ENCODE data around the gene ZFYVE19. TPM values are rescaled to one million over a fixed set of nuclear protein-coding genes. Genes with fewer than 3 reads are reported as not detected.

The ZFYVE19 gene, protein sequence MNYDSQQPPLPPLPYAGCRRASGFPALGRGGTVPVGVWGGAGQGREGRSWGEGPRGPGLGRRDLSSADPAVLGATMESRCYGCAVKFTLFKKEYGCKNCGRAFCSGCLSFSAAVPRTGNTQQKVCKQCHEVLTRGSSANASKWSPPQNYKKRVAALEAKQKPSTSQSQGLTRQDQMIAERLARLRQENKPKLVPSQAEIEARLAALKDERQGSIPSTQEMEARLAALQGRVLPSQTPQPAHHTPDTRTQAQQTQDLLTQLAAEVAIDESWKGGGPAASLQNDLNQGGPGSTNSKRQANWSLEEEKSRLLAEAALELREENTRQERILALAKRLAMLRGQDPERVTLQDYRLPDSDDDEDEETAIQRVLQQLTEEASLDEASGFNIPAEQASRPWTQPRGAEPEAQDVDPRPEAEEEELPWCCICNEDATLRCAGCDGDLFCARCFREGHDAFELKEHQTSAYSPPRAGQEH
- total RNA-seq, result 23.2 and 25.2 TPM in 2 replicates

DNA sequence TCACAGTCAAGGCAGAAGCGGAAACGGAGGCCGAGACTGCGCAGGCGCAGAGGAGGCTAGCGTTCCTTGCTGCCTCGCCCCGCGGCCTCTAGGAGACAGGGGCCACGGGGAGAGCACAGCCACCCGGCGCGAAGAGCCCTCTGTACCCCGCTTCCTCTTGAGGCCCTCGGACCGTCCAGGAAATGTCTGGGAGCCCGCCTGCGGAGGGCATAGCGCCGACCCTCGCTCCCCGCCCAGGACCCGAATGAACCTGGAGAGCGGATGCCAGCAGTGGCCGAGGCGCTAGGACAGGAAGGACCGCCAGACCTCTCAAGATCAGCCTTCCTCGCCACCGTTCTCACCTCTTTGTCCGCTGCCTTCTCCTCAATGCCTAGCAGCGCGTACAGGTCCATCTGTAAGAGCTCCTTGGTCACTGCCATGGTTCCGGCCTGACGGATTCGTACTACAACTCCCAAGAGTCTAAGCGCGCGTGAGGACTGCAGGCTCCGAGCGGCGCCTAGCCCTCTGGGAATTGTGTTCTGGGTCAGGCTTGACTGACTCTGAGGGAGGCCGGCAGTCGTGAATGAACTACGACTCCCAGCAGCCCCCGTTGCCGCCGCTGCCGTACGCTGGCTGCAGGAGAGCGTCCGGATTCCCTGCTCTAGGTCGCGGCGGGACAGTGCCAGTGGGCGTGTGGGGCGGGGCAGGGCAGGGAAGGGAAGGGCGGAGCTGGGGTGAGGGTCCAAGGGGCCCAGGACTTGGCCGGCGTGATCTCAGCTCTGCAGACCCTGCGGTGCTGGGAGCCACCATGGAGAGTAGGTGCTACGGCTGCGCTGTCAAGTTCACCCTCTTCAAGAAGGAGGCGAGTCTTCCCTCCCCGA, at the start of gene ZFYVE19, which contains the start of gene DNAJC17:
ZFYVE19 (plus strand) TSS at position 62 of the 860 bp plus-strand sequence; CDS start at position 563, 501 bp downstream.
DNAJC17 (minus strand) TSS at position 446 of the 860 bp plus-strand sequence; CDS start at position 419, 27 bp downstream.
- no peaks in the 10 kb centered on the region for H3K9me3 Mint-ChIP-seq
- no peaks in the 10 kb centered on the region for H3K27me3 Mint-ChIP-seq
- H3K27ac Mint-ChIP-seq, result peak within 1 kb of the TSS; percentile 100
- intact Hi-C loops (cut with micrococcal nuclease), result loop anchor here (1.0 to 2.0 kb wide), 11 partner anchors 37 to 646 kb away; partner anchors contain the start of genes BAHD1, BUB1B, C15orf62 and CCDC32
- peak; percentile 87 for DNase-seq
- CTCF ChIA-PET, result interaction anchor here (1.5 to 2.0 kb wide), 3 partner anchors 8 to 87 kb away, joined by 3 to 7 read pairs (median 5); partner anchors contain the start of gene VPS18
- H3K4me1 Mint-ChIP-seq, result peaks cover 24% of the 10 kb centered on the region
- H3K4me3 Mint-ChIP-seq, result peak within 1 kb of the TSS; percentile 99
- POLR2A ChIA-PET, result interaction anchor here (0.8 to 2.1 kb wide), 10 partner anchors 25 to 238 kb away, joined by 3 to 17 read pairs (median 3); partner anchors contain the start of genes C15orf62, CHAC1, RAD51 and RPUSD2
- TF ChIP-seq, protein P1, sequence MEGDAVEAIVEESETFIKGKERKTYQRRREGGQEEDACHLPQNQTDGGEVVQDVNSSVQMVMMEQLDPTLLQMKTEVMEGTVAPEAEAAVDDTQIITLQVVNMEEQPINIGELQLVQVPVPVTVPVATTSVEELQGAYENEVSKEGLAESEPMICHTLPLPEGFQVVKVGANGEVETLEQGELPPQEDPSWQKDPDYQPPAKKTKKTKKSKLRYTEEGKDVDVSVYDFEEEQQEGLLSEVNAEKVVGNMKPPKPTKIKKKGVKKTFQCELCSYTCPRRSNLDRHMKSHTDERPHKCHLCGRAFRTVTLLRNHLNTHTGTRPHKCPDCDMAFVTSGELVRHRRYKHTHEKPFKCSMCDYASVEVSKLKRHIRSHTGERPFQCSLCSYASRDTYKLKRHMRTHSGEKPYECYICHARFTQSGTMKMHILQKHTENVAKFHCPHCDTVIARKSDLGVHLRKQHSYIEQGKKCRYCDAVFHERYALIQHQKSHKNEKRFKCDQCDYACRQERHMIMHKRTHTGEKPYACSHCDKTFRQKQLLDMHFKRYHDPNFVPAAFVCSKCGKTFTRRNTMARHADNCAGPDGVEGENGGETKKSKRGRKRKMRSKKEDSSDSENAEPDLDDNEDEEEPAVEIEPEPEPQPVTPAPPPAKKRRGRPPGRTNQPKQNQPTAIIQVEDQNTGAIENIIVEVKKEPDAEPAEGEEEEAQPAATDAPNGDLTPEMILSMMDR (IDR thresholded peaks at IDR 0.05), result no peak
- ATAC-seq (ENCODE audit: low read depth), result peak; percentile 96
- H3K36me3 Mint-ChIP-seq (ENCODE audit: low read depth), result peaks cover 34% of the 10 kb centered on the region

DNA sequence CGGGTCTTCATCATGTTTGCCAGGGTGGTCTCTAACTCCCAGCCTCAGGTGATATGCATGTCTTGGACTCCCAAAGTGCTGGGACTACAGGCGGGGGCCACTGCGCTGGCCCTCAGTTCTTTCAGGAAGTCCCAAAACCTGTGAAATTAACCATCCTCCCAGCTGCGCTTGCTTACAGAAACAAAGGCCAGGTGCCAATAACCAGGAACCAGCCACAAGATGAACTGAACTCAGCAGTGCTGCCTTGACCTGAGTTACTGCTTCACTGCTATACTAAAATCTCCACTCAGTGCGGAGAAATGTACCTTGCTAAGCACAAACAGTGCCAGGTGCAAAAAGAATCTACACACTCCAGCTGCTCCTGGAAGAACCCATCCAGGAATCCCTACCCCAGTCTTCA, 46.9 kb upstream of the ZFYVE19 start:
- intact Hi-C loops (cut with micrococcal nuclease), result no loop called here
- Mint-ChIP-seq H3K36me3 (ENCODE audit: low read depth) (peaks cover under 1% of the 10 kb centered on the region), H3K9me3 (no peaks in the 10 kb centered on the region), H3K4me1 (peaks cover 20% of the 10 kb centered on the region), H3K27me3 (no peaks in the 10 kb centered on the region), H3K27ac (no peak overlapping the region), H3K4me3 (no peak overlapping the region)
- POLR2A ChIA-PET, result interaction anchor here (6.2 kb wide), 1 partner anchor 10 kb away, joined by 30 read pairs; the partner anchor contains the start of gene C15orf62
- TF ChIP-seq, protein P1 (IDR thresholded peaks at IDR 0.05), result no peak
- CTCF ChIA-PET, result no interaction called here
- DNase-seq (no peak), ATAC-seq (ENCODE audit: low read depth) (no peak)

DNA sequence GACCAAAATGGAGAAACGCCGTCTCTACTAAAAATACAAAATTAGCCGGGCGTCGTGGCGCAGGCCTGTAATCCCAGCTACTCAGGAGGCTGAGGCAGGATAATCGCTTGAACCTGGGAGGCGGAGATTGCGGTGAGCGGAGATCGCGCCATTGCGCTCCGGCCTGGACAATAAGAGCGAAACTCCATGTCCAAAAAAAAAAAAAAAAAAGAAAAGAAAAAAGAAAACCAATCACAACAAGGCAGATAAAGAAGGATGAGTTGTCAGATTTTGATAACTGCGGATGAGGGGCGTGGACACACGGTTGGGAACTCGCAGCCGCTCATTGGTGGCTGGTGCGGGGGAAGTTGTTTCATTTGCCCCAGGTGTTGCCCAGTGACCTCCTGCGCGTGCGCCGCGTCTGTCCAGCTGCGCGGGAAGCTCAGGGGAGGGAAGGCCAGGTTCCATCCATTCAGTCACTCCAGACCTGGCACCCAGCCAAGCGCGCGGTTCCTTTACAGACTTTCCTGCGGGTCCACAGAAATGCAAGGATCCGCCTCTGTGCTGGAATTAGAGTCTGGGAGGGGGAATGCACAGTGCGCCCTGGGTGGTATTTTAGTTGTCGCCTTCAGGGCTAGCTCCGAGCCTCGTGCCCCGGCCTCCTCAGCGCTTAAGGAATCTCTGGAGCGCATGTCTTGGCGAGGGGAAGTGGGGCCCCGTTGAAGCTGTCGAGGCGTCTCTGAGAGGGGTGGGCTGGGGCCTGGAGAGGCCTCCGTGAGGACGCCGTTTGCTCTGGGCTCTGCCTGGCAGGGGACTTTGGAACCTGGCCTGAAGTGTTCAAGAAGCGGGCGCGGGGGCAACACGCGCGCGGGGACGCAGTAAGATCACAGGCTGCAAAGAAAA, 43.7 kb upstream of the ZFYVE19 start:
- TF ChIP-seq, protein P1 (IDR thresholded peaks at IDR 0.05), result no peak
- ChIA-PET POLR2A (interaction anchor here (0.7 to 2.2 kb wide), 6 partner anchors 13 to 353 kb away, joined by 3 to 7 read pairs (median 4); partner anchors contain the start of genes INO80, RAD51 and RPUSD2), CTCF (interaction anchor here (1.0 kb wide), 1 partner anchor 20 kb away, joined by 4 read pairs; no protein-coding TSS in a partner anchor)
- Mint-ChIP-seq H3K4me1 (peaks cover 26% of the 10 kb centered on the region), H3K9me3 (no peaks in the 10 kb centered on the region), H3K27me3 (no peaks in the 10 kb centered on the region), H3K4me3 (peak overlapping the region; percentile 85), H3K36me3 (ENCODE audit: low read depth) (no peaks in the 10 kb centered on the region), H3K27ac (peak overlapping the region; percentile 68)
- DNase-seq (peak; percentile 34), ATAC-seq (ENCODE audit: low read depth) (peak; percentile 18)
- intact Hi-C loops (cut with micrococcal nuclease), result no loop called here

DNA sequence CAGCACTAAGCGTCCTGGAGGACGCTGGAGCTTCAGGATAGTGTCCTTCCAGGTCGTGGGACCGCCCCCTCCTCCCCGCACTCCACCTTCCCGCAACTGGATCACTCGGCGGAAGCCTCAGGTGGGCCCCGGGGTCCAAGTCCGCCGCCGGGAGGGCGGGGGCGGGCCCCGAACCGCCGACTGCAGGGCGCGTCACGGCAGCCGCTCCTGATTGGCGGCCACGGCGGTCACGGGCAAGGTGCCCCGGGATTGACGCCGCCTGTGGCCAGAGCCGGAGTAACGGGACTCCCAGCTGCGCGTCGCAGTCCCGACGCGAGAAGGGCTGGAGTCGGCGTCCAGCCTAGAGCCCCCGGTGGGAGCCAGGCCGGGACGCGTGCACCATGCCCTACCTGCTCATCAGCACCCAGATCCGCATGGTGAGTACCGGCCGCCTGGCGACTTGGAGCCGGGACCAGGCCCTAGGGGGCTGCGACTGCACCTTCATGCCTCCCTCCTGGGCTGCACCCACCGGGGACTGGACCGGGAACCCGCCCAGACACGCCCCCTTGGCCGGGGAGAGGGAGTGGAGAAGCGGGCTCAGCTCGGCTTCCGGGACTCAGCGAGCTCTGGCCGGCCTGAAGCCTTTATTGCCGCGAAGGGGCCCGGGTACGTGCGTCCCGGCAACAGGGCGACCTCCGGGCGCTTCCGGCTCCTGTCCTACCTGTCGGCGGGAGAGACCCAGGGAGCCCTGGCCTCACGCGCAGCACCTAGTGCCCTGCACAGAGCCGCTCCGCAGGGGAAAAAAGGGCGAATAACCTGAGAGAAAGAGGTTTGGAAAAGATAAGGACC, 42.9 kb upstream of the ZFYVE19 start, which contains the start of gene GCHFR:
GCHFR (plus strand) TSS at position 268 of the 828 bp plus-strand sequence; CDS start at position 381, 113 bp downstream.
- Mint-ChIP-seq H3K9me3 (no peaks in the 10 kb centered on the region), H3K36me3 (ENCODE audit: low read depth) (peaks cover 2% of the 10 kb centered on the region), H3K4me1 (peaks cover 35% of the 10 kb centered on the region), H3K27ac (peak within 1 kb of the TSS; percentile 68), H3K4me3 (peak within 1 kb of the TSS; percentile 85), H3K27me3 (no peaks in the 10 kb centered on the region)
- ATAC-seq (ENCODE audit: low read depth), result peak; percentile 72
- TF ChIP-seq, protein P1 (IDR thresholded peaks at IDR 0.05), result no peak
- ChIA-PET CTCF (interaction anchor here (1.0 to 1.2 kb wide), 2 partner anchors 18 to 21 kb away, joined by 4 to 6 read pairs; no protein-coding TSS in a partner anchor), POLR2A (interaction anchor here (1.2 to 4.2 kb wide), 7 partner anchors 12 to 211 kb away, joined by 3 to 15 read pairs (median 5); partner anchors contain the start of genes DNAJC17, RAD51 and RPUSD2)
- intact Hi-C loops (cut with micrococcal nuclease), result loop anchor here (1.0 kb wide), 1 partner anchor 9 kb away; the partner anchor contains the start of gene RMDN3
- DNase-seq, result peak; percentile 64
